AG04450 (cell line): ENCODE measurements around the gene NOTCH1. TPM values are rescaled to one million over a fixed set of nuclear protein-coding genes. Genes with fewer than 3 reads are reported as not detected.

Source experiments
- CTCF ChIA-PET: fragments of 300-600, 350-600 bp; formaldehyde crosslinking; extraction: SDS; loops from one replicate; lab custom pipeline; 2022; ENCODE audit warnings: antibody characterized with exemption, inconsistent platforms; lab: Charles Lee
- POLR2A ChIA-PET: fragments of 350-600 bp; formaldehyde crosslinking; extraction: SDS; loops from one replicate; lab custom pipeline; 2021; ENCODE audit warnings: antibody characterized with exemption, inconsistent platforms; lab: Yijun Ruan, JAX
- DNase-seq: peaks from one replicate; pipeline ENCODE4 v3.0.0-alpha.2; 2011; ENCODE audit warnings: low read depth, low spot score
- H3K27ac ChIP-seq: one replicate; pipeline ENCODE4 v1.5.1; 2012; ENCODE audit warnings: low read depth, low read length, control low read depth
- H3K27me3 ChIP-seq: one replicate; pipeline ENCODE4 v1.6.0; 2012; ENCODE audit warnings: low read length; ENCODE audit not compliant: control insufficient read depth, insufficient read depth
- H3K4me3 ChIP-seq: 2 replicates; pipeline ENCODE4 v1.5.1; 2011; ENCODE audit warnings: mild to moderate bottlenecking, low read depth, low read length, control low read depth
- H3K9me3 ChIP-seq: 2 replicates; pipeline ENCODE4 v1.5.1; 2012; ENCODE audit warnings: low read length; ENCODE audit not compliant: control insufficient read depth, insufficient read depth
- polyA minus RNA-seq: library from RNA; depleted of rRNA, polyadenylated mRNA; stranded (reverse); fragments of >200 nt; gene quantifications from 2 replicates; pipeline ENCODE4 v1.2.3, GENCODE V29; 2011; rRNA and poly(A)+ RNA removed
- polyA plus RNA-seq: library from polyadenylated mRNA; depleted of rRNA; stranded (reverse); fragments of >200 nt; gene quantifications from 2 replicates; pipeline ENCODE4 v1.2.3, GENCODE V29; 2011; rRNA removed
- TF ChIP-seq, protein P1 (sequence below): IDR thresholded peaks from 2 replicates; pipeline ENCODE4 v1.5.1; 2011; ENCODE audit warnings: low read depth, low read length, control low read depth, inconsistent platforms

Gene NOTCH1
- polyA plus RNA-seq (0.89 and 1.7 TPM in 2 replicates), polyA minus RNA-seq (2.9 TPM in 2 replicates)

DNA sequence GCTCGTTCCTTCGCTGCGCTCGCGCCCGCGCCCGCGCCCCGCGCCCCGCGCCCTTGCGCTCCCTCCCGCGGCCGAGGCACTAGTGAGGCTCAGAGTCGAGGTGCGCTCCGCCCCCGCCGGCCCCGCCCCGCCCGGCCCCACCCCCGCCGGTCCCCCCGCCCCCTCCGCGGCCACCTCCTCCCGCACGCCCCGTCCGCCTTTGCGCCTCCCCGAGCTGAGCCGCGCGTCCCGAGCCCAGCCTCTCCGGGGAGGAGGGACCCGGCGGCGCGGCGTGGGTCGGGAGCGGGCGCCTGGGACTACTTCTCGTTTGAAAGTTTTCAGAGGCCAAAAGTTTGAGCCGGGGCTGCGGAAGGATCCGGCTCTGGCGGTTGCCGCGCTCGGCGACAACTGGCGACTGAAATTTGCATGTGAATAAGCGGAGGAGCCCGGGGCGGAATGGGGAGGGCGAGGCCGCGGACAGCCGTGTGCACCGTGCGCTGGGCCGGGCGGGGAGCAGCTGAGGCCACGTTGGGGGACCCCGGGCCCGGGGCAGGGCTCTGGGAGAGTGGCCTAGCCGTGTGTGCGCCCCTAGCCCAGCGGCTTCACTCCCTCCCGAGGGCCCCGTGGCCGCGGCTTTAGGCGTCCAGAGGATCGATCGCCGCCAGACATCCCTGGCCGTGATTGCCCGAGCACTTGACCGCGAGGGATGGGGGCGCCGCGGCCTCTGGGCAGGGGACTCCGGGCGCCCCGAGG, at the start of gene NOTCH1:
NOTCH1 (minus strand) TSS at position 84 of the 732 bp plus-strand sequence. CDS start 262 bp downstream, outside the sequence.
- POLR2A ChIA-PET, result interaction anchor here (0.8 to 1.6 kb wide), 4 partner anchors 12 to 78 kb away, joined by 3 to 8 read pairs (median 4); no protein-coding TSS in a partner anchor
- TF ChIP-seq, protein P1, sequence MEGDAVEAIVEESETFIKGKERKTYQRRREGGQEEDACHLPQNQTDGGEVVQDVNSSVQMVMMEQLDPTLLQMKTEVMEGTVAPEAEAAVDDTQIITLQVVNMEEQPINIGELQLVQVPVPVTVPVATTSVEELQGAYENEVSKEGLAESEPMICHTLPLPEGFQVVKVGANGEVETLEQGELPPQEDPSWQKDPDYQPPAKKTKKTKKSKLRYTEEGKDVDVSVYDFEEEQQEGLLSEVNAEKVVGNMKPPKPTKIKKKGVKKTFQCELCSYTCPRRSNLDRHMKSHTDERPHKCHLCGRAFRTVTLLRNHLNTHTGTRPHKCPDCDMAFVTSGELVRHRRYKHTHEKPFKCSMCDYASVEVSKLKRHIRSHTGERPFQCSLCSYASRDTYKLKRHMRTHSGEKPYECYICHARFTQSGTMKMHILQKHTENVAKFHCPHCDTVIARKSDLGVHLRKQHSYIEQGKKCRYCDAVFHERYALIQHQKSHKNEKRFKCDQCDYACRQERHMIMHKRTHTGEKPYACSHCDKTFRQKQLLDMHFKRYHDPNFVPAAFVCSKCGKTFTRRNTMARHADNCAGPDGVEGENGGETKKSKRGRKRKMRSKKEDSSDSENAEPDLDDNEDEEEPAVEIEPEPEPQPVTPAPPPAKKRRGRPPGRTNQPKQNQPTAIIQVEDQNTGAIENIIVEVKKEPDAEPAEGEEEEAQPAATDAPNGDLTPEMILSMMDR, result no peak
- Histone ChIP-seq H3K27me3 (no peaks in the 10 kb centered on the region), H3K27ac (peak within 1 kb of the TSS; percentile 57), H3K4me3 (peak within 1 kb of the TSS; percentile 74), H3K9me3 (no peaks in the 10 kb centered on the region)
- peak; percentile 57 for DNase-seq
- CTCF ChIA-PET, result no interaction called here

DNA sequence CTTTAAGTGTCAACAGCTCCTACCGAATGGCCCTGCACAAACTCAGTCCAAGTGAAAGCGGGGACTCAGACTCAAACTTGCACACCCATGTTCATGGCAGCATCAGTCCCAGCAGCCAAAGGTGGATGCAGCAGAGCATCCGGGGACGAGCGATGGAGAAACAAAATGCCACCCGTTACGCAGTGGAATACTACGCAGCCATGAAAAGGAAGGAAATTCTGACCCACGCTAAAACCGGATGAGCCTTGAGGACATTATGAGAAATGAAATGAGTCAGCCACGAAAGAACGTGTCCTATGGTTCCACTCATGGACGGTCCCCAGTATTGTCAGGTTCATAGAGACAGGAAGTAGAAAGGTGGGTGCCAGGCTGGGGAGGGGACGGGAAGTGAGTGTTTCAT, 48.6 kb upstream of the NOTCH1 start:
- H3K4me3 ChIP-seq, result no peak overlapping the region
- no peak overlapping the region for H3K27ac ChIP-seq
- no peaks in the 10 kb centered on the region; the same call in none of the 2 replicates for H3K9me3 ChIP-seq
- CTCF ChIA-PET, result no interaction called here
- POLR2A ChIA-PET, result no interaction called here
- TF ChIP-seq, protein P1, result no peak
- peaks cover 25% of the 10 kb centered on the region for H3K27me3 ChIP-seq
- DNase-seq, result no peak

- Histone ChIP-seq H3K4me3 (no peak overlapping the region), H3K9me3 (no peaks in the 10 kb centered on the region; the same call in none of the 2 replicates), H3K27ac (no peak overlapping the region), H3K27me3 (peaks cover 21% of the 10 kb centered on the region)
- no peak for DNase-seq
- POLR2A ChIA-PET, result no interaction called here
- CTCF ChIA-PET, result no interaction called here
- TF ChIP-seq, protein P1, result no peak
Observed at GRCh38 chr9:136593581-136593980, 47.7 kb upstream of the NOTCH1 start.

DNA sequence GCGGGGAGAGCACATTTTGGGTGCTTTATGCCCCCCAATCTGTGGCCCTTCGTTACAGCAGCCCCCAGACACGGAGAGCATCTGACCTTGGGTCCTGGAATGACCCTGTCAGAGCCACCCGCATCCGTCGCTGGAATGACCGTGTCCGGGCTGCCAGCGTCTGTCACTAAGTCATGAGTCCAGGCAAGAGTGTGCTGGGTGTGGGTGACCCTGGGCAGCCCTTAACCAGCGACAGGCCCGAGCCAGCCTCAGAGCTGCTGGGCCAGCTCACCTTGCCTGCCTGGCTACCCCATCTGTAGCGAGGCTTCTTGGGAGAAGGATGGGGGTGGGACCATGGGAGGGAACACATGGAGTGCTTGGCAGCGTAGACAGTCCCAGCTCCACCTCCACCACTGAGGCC, 46.8 kb upstream of the NOTCH1 start:
- DNase-seq, result no peak
- no peaks in the 10 kb centered on the region; the same call in none of the 2 replicates for H3K9me3 ChIP-seq
- ChIA-PET POLR2A (no interaction called here), CTCF (no interaction called here)
- H3K4me3 ChIP-seq, result no peak overlapping the region
- peaks cover 21% of the 10 kb centered on the region for H3K27me3 ChIP-seq
- no peak overlapping the region for H3K27ac ChIP-seq
- TF ChIP-seq, protein P1, result no peak
